MV-4-11 (cell line): ENCODE results near the gene SELL.
"Not testable (repeated sequence)": the region's sequence is repeated elsewhere in the genome, so short reads cannot be mapped to it uniquely, and the experiment has no call there.

Experiments used
- DNase-seq: peaks from one replicate; lab custom pipeline; 2025; lab: John Stamatoyannopoulos, UW

Gene SELL

DNA sequence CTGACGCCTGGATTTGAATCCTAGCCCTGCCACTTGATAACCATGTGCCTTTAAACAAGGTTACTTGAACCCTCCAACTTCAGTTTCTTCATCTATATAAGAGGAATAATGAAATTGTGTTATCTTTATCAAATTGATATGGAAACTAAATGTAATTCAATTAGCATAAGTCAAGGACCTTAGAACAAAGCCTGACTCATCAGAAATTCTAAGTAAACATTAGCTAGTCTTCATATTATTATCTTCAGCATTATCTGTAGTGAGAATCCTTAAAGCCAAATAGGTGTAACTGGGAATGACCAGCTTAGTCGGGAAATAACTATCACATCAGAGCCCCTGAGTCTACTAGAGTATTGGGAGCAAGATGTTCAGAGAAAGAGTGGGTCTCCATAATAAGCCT lies 6.6 kb downstream of the SELL start:
- DNase-seq = no peak

DNA sequence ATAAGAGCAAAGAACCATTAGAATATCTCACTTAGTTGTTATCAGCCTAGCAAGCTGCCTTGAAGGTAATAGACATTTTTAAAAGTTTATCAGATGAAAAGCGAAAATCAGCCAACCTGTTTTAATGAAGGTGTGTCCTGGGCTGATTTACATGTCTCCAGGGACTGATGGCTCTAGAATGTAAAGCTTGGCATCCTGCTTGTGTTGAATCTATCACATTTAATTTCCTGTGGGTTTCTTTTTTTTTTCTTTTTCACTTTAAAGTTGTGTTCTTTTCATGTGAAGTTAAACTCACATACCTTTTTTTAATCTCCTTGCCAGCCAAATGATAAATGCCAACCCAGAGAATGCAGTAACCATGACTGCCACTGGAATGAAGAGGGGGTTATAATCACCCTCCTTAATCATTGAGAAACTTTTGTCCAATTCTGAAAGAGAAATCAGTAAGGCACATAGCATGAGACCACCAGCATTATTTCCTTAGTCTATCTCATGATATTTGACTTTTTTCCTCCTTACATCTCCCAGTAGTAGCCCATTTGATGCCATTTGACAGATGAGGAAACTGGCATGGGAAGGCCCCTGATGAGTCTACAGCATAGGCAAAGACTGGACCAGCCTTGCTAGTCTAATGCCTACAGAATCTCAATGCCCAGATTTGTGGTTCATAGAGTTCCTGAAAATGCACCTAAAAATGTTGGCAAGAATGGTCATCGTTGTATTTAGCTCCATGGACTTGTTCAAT lies 10.0 kb downstream of the SELL start:
- no peak for DNase-seq

DNA sequence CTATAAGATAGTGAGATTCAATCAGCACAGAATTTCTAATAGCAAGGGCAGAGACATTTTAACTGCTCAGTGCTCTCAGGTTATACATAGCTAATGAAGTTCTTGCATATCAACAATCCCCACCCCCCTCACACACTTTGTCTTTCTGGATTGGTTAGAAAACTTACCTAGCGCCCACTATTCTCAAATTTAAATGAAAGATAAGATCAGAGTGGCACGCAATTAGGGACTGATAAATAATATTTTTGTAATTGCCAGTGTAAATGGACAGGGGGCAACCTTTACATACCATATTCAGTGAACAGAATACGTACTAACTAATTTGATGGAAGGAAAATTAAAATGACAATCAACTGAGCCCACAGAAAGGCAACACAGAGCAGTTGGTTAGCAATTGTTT lies 11.7 kb downstream of the SELL start:
- DNase-seq = no peak

DNA sequence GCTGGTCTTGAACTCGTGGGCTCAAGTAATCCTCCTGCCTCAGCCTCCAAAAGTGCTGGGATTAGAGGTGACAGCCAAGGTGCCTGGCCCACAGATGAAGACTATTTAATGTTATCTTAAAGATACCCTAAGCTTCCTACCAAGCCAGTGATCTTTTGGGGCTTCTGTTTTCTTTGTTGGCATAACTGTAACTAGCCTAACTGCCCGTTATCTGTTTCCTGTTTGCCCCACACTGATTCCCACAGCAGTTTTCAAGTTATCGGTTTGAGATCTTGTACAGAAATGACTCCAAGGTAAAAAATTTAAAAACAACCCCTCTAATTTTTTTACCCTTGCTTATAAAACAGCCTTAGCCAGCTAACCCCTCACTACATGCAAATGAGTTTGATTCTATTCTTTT lies 12.4 kb downstream of the SELL start:
- DNase-seq = peak; percentile 46

DNA sequence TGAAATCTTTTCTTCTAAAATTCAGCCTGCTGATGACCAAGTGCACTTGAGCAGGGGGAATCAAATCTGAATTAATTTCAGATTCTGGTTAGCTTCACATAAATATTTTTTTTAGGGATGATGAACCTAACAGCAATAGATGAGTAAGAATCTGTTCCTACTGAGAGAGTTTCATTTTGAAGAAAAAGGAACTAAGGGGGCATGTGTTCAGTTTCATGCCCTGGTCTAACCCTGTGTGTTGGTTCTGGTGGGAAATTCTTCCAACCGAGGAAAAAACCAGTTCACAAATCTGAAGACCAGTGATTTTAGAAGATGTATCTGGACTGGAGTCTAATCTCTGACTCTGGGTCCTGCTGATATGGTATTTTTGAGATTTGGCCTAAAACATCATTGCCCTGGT lies 13.7 kb downstream of the SELL start:
- DNase-seq = peak; percentile 79

DNA sequence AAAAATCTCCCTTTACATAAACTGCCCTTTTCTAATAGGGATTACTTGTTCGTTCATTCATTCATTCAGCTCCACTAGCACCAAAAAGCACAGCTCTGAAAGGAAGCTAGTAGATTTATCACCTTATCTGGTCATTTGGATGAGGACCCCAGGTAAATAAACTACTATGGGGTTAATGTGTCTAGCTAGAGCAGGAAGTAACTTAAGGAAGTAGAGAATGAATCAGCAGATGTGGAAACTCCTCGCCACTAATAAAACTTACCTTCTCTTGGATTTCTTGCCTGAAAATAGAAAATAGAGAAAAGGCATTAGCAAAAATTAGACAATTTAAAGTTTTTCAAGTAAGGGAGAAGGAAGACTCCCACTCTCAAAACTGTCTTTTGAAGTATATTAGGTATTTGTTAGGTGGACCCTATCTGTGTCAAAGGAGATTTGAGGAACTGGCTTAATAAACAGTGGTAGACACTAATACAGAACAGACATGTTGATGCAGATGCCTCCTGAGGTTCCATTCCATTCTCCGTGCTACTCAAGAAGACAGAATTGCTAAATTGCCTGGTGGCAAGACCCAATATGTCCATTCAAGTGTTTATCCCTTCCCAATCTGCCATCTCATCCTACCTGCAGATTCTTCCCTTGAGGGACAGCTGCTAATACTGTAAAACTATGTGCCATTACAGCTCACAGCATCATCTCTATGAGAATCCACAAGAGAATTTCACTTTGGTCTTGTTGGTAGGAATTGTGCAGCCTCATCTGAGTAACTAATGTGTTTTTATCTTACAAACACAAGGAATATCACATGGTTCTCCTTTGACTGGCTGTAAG lies 14.9 kb downstream of the SELL start:
- DNase-seq = no peak

DNA sequence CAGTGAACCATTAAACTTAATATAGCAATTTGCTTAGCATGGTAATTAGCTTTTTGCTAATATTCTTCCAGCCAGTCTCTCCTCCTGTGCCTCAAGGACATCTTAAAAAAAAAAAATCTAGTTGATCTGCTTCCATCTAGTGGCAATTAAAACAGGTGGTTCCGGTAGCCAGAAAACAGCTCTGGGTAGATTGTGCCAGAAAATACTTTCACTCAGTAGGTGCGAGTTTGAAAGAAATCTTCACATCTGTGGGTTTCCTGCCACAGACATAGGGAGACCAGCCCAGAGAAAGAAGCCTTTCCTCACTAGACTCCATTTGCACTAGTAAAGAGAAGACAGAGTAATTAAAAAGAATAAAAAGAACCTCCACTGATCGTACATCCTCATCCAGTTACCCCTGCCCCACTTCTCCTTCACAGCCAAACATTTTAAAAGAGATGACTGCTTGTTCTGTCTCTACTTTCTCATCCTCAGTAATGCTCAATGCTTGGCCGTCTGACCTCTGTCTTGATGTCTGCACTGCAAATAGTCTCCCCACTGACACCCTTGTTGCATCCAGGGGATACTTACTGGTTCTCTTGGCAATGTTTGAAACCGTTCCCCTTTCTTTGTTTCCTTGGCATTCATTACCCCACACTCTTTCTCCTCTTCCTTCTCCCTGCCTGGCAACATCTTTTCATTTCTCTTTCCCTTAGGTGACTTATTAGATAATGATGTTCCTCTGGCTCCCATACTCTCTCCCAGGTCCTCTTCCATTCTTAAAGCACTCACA lies 16.9 kb downstream of the SELL start:
- DNase-seq = no peak

DNA sequence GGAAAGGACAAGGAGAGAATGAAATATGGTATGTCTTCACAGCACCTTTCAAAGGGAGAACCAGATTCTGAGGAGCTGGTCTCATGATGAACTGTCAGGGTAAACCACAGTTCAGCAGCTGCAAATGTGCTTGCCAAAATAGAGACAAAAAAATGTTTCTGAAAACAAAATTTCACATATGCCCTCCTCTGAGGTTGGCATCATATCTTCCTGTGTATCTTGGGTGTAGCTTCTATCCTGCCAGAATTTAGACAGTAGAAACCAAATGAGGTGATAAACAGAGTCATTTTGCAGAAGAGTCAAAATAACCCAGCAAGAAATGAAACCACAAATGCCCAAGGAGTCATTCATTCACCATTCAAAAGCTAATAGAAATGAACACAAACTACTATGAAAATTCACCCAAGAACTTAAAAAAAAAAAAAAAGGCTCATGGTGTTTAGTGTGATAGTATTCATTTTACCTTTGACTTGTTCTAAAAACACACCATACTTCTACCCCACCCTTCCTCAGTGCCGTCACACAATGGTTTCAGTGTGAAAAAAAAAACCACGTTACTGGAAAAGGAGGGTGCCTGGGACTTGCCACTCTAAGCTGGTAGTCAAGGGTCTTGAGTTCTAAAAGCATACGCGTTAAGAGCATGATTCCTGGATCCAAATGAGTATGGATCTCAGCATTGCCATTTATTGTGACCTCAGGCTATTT lies 18.5 kb downstream of the SELL start:
- DNase-seq = peak; percentile 61

DNA sequence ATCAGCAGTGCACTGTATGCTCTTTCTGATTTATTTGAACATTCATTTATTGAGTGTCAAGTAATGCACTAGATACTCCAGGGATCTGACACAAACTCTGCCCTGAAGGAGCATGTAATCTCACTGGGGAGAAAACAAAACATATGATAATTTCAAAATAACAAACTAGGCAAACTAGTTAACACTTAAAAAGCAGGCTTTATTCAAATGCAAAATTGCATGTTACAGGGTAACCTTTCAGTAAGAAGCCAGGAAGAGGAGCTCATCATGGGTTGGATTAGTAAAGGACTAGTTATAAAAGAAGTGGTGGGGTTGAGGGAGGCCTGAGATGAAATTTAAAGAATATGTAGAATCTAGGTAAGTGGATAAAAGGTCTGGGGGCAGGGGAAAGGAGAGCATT lies 20.9 kb downstream of the SELL start:
- no peak for DNase-seq

DNA sequence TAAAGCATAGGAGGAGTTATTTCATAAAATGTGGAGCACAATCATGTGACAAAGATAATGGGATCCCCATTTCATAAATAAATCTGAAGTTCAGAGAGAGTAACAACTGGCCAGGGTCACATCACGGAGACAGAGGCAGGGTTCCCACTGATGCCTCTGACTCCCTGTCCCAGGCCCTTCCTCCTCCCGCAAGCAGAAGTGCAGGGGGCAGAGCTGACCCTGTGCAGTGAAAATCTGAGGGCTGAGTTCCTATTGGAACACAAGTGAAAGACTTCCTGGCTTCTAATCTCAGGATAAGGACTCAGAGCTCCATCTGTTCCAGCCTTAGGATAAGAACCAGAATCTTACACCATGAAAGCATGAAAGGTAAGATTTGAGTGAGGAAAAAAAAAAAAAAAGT lies 22.0 kb downstream of the SELL start:
- DNase-seq = no peak

DNA sequence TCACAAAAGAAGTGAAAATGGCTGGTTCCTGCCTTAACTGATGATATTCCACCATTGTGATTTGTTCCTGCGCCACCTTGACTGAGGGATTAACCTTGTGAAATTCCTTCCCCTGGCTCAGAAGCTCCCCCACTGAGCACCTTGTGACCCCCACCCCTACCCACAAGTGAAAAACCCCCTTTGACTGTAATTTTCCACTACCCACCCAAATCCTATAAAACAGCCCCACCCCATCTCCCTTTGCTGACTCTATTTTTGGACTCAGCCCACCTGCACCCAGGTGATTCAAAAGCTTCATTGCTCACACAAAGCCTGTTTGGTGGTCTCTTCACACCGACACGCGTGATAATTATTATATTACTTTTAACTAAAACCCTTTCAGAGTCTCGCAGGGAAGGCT lies 23.0 kb downstream of the SELL start:
- not testable (repeated sequence) for DNase-seq

DNA sequence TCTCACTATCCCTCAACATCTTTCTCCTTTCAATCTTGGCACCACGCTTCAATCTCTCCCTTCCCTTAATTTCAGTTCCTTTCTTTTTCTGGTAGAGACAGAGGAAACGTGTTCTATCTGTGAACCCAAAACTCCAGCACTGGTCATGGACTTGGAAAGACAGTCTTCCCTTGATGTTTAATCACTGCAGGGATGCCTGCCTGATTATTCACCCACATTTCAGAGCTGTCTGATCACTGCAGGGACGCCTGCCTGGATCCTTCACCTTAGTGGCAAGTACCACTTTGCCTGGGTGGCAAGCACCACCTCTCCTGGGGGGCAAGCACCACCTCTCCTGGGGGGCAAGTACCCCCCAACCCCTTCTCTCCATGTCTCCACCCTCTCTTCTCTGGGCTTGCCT lies 27.8 kb downstream of the SELL start:
- DNase-seq = no peak

DNA sequence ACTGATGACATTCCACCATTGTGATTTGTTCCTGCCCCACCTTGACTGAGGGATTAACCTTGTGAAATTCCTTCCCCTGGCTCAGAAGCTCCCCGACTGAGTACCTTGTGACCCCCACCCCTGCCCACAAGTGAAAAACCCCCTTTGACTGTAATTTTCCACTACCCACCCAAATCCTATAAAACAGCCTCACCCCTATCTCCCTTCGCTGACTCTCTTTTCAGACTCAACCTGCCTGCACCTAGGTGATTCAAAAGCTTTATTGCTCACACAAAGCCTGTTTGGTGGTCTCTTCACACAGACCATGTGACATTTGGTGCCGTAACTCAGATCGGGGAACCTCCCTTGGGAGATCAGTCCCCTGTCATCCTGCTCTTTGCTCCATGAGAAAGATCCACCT lies 28.3 kb downstream of the SELL start:
- not testable (repeated sequence) for DNase-seq

DNA sequence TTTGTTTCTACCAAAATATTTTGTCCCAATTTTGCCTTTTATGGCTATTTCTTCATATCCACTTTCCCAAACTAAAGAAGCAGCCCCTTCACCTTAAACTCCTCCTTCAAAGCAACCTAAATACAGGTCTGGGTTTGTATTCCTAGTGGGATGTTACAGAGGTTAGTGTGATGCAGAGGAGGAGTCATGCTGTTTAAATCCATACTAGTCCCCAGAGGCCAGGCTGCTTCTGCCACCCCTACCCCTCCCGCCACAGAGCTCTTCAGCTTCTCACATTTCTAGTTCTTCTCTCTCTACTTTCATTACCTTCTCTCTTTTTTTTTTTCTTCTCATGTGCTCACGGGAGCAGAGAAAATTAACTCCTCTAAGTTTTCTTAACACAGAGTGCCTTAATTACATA lies 29.3 kb downstream of the SELL start:
- no peak for DNase-seq

DNA sequence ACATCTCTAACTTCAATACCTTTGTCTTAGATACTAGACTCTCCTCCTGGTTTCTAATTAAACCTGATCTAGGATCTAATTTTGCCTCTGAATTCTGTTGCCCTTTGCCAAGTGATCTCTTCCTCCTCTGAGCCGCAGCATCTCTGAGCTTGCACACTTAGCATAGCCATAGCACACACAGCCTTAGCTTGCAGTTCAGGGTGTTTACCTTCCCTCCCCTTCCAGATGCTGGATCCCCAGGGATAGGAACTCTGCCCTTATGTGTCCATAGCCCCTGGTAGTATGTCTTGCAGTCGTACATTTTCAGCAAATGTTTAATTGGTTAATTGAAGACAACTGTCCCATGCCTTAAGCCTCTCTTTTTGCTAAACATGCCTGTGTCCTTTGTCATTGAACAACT lies 30.3 kb downstream of the SELL start:
- DNase-seq = no peak

DNA sequence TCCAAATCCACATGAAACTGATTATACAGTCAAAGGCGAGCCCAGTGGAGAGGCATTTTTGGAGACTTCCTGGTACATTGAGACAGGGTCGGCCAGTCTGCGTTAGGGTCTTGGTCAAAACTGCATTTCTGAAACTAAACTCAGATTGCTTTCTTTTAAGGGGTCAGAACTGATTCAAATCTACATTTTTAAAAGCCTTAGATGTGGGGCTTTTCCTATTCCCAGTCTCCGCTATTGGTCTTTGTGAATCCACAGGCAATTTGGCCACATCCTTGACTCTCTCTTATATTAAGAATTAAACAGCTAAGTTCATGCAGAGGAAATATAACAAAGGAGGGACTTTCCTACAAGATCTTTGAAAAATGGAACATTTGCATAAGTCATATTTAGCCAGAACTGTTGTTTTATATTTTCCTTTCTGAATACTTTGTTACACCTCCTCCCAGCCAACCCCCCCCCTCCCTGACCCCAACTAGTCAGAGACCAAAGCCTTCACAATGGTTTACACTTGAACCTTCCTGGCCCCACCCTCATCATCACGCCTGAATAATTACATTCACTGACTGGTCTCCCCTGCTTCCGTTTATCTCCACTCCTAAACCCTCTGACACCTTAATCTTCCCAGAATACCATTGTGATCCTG lies 30.9 kb downstream of the SELL start:
- no peak for DNase-seq

DNA sequence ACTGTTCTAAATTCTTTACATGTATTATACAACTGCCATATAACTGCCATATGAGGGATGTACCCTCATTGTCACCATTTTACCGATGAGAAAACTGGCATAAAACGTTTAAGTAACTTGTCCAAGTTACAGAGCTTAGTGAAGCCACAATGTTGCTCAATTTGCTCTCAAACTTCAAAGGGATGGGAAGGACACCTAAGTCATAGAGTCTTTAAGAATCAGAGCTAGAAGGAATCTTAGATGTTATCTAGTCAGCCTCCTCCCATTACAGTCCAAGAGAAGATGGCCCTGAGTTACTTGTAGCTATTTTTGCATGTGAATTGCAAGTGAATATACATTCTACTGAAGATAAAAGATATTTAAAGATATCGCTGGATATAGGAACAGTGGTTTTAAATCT lies 31.7 kb downstream of the SELL start:
- DNase-seq = no peak

DNA sequence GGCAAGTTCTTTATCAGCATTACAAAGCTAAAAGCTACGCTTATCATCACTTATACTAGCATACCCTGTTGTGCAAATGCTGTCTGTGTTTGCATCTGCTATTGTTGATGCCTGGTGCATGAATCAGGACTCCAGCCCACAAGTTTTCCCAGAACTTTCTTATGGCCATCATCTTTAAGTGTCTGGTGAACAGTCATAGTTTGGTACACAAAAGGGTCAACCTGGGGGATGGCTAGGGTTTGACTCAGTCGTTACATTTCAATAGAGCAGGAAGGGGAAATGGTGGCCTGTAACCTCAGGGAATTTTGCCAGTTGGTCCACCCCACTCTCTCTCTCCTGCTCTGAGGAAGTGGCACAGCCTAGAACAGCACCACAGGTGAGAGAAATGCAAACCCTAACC lies 35.4 kb downstream of the SELL start:
- no peak for DNase-seq

DNA sequence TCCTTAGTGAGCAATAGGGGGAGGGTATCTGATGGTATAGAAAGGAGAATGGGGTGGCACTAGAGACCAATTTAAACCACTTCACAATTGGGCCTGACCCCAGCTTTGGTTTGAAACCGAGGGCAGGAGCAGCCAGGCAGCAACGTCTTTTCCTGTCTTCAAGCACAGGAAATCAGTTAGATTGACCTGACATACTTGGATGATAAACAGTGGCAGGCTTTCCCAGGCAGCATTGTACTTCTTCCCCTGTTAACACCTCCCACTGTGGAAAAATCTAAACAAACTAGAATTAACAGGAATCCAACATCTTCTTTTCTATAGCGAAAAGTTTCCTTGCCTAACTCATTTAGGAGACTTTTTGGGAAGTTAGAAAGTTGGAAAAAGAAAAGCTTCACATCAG lies 40.6 kb downstream of the SELL start:
- no peak for DNase-seq

DNA sequence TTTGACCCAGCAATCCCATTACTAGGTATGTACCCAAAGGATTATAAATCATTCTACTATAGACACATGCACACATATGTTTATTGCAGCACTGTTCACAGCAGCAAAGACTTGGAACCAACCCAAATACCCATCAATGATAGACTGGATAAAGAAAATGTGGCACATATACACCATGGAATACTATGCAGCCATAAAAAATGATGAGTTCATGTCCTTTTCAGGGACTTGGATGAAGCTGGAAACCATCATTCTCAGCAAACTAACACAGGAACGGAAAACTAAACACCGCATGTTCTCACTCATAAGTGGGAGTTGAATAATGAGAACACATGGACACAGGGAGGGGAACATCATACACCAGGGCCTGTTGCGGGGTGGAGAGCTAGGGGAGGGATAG lies 41.2 kb downstream of the SELL start:
- DNase-seq = not testable (repeated sequence)

DNA sequence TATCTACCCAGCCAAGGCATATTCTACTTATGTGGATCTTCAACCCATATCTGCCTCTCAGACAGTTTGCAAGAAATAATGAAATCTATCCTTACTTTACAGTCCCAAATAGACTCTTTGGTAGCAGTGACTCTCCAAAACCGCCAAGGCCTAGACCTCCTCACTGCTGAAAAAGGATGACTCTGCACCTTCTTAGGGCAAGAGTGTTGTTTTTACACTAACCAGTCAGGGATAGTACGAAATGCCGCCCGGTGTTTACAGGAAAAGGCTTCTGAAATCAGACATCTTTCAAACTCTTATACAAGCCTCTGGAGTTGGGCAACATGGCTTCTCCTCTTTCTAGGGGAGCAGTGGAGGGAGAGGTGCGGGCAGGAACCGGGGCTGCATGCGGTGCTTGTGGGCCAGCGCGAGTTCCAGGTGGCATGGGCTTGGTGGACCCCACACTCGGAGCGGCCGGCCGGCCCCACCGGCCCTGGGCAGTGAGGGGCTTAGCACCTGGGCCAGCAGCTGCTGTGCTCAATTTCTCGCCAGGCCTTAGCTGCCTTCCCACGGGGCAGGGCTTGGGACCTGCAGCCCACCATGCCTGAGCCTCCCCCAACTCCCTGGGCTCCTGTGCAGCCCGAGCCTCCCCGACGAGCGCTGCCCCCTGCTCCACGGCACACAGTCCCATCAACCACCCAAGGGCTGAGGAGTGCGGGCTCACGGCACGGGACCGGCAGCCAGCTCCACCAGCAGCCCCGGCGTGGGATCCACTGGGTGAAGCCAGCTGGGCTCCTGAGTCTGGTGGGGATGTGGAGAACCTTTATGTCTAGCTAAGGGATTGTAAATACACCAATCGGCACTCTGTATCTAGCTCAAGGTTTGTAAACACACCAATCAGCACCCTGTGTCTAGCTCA lies 43.5 kb downstream of the SELL start:
- DNase-seq = not testable (repeated sequence)
